RWPE2 (cell line): Measurements from ENCODE around the gene PGBD1.

Source experiments
- ATAC-seq: fragments of 200-7000 bp; cut with Tn5 transposase; 3 replicates; pipeline ENCODE4 v1.9.1; 2021; ENCODE audit warnings: low read depth
- DNase-seq: peaks from one replicate; pipeline ENCODE4 v3.0.0-alpha.2; 2020; ENCODE audit warnings: low spot score
- H3K27ac ChIP-seq: fragments of 450-650 bp; 2 replicates; pipeline ENCODE4 v1.5.1; 2017; ENCODE audit warnings: mild to moderate bottlenecking; ENCODE audit not compliant: poor library complexity, severe bottlenecking
- H3K27me3 ChIP-seq: fragments of 250-450 bp; sonication (Bioruptor Pico); 2 replicates; pipeline ENCODE4 v1.5.1; 2021; ENCODE audit warnings: mild to moderate bottlenecking, moderate library complexity; ENCODE audit not compliant: insufficient read depth, poor library complexity, severe bottlenecking
- H3K36me3 ChIP-seq: fragments of 250-450 bp; sonication (Bioruptor Pico); 2 replicates; pipeline ENCODE4 v1.5.1; 2020; ENCODE audit warnings: low read depth, mild to moderate bottlenecking, moderate library complexity
- H3K4me1 ChIP-seq: fragments of 250-450 bp; sonication (Bioruptor Pico); 2 replicates; pipeline ENCODE4 v1.5.1; 2021; ENCODE audit warnings: mild to moderate bottlenecking, moderate library complexity; ENCODE audit not compliant: insufficient read depth, poor library complexity, severe bottlenecking
- H3K4me3 ChIP-seq: fragments of 250-450 bp; sonication (Bioruptor Pico); 2 replicates; pipeline ENCODE4 v1.5.1; 2021; ENCODE audit warnings: mild to moderate bottlenecking, moderate library complexity; ENCODE audit not compliant: severe bottlenecking
- H3K9me3 ChIP-seq: fragments of 250-450 bp; sonication (Bioruptor Pico); 2 replicates; pipeline ENCODE4 v1.5.1; 2021; ENCODE audit warnings: mild to moderate bottlenecking, moderate library complexity; ENCODE audit not compliant: severe bottlenecking
- TF ChIP-seq, protein P1 (sequence below): fragments of 450-650 bp; IDR thresholded peaks from one replicate; pipeline ENCODE4 v1.5.1; 2017; ENCODE audit warnings: mild to moderate bottlenecking, moderate library complexity; ENCODE audit not compliant: poor library complexity, severe bottlenecking

PGBD1 gene

GRCh38 chr6:28252009-28252975 lies 29.1 kb upstream of the PGBD1 start, which contains the start of gene ZKSCAN4:
TSS of gene ZKSCAN4 (minus strand) at chr6:28252269. CDS start at chr6:28251980, 289 bp downstream.
- peaks cover 12% of the 10 kb centered on the region for H3K4me1 ChIP-seq
- no peaks in the 10 kb centered on the region for H3K27me3 ChIP-seq
- H3K4me3 ChIP-seq = peak within 1 kb of the TSS; percentile 68
- DNase-seq (peak; percentile 64), ATAC-seq (peak; percentile 96)
- H3K27ac ChIP-seq = peak within 1 kb of the TSS; percentile 25
- no peaks in the 10 kb centered on the region for H3K9me3 ChIP-seq
- peaks cover 20% of the 10 kb centered on the region for H3K36me3 ChIP-seq
- TF ChIP-seq, protein P1, sequence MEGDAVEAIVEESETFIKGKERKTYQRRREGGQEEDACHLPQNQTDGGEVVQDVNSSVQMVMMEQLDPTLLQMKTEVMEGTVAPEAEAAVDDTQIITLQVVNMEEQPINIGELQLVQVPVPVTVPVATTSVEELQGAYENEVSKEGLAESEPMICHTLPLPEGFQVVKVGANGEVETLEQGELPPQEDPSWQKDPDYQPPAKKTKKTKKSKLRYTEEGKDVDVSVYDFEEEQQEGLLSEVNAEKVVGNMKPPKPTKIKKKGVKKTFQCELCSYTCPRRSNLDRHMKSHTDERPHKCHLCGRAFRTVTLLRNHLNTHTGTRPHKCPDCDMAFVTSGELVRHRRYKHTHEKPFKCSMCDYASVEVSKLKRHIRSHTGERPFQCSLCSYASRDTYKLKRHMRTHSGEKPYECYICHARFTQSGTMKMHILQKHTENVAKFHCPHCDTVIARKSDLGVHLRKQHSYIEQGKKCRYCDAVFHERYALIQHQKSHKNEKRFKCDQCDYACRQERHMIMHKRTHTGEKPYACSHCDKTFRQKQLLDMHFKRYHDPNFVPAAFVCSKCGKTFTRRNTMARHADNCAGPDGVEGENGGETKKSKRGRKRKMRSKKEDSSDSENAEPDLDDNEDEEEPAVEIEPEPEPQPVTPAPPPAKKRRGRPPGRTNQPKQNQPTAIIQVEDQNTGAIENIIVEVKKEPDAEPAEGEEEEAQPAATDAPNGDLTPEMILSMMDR = no peak

- Histone ChIP-seq H3K9me3 (no peaks in the 10 kb centered on the region), H3K4me3 (no peak overlapping the region), H3K4me1 (peaks cover 12% of the 10 kb centered on the region), H3K27me3 (no peaks in the 10 kb centered on the region), H3K27ac (no peak overlapping the region), H3K36me3 (peaks cover 16% of the 10 kb centered on the region)
- no peak for DNase-seq
- ATAC-seq = no peak
- TF ChIP-seq, protein P1 = no peak
Measured at GRCh38 chr6:28254121-28254519, 27.3 kb upstream of the PGBD1 start.

- Histone ChIP-seq H3K36me3 (no peaks in the 10 kb centered on the region), H3K4me3 (no peak overlapping the region), H3K9me3 (no peaks in the 10 kb centered on the region), H3K4me1 (peaks cover 5% of the 10 kb centered on the region), H3K27ac (no peak overlapping the region), H3K27me3 (no peaks in the 10 kb centered on the region)
- TF ChIP-seq, protein P1 = no peak
- DNase-seq (no peak), ATAC-seq (no peak)
Measured at GRCh38 chr6:28257042-28257441, 24.3 kb upstream of the PGBD1 start.

DNA sequence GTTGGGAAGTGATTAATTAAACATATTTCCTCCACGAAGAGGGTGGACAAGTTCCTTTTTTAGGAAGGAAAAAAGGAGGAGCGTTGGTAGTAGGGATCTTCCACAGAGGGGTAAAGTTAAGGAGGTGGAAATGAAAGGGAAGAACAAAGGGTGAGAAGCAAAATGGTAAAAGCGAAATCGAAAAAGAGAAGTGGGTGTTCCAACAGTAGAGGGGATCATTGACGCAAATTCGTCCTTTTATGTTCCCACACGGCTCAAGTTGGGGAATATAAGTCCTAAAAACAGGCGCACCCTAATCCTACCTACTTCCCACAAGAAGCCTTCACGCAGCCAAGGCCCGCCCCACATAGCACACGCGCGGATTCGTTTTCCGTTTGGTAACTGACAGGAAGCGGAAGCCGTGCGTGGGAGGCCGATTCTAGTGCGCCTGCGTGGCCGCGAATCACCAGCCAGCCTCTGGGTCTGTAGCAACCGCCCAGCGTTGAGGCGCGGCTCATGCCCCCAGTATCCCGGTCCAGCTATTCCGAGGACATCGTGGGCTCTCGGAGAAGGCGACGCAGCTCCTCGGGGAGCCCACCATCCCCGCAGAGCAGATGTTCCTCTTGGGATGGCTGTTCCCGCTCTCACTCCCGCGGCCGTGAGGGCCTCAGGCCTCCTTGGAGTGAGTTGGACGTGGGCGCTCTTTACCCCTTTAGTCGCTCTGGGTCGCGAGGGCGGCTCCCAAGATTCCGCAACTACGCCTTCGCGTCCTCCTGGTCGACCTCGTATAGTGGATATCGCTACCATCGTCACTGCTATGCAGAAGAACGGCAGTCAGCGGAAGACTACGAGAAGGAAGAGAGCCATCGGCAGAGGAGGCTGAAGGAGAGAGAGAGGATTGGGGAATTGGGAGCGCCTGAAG lies 22.2 kb upstream of the PGBD1 start, which contains the start of gene NKAPL:
NKAPL (plus strand) TSS at position 421 of the 901 bp plus-strand sequence; CDS start at position 496, 75 bp downstream.
- Histone ChIP-seq H3K36me3 (no peaks in the 10 kb centered on the region), H3K27ac (no peak within 1 kb of the TSS), H3K27me3 (no peaks in the 10 kb centered on the region), H3K4me3 (no peak within 1 kb of the TSS), H3K9me3 (no peaks in the 10 kb centered on the region), H3K4me1 (no peaks in the 10 kb centered on the region)
- TF ChIP-seq, protein P1 = no peak
- no peak for ATAC-seq
- no peak for DNase-seq
